HG03280 (cell line): ENCODE data around the gene EPHA5.

Source experiments
- ATAC-seq: cut with Tn5 transposase; IDR thresholded peaks from one replicate; pipeline ENCODE4 v1.9.1; 2021; ENCODE audit warnings: mild to moderate bottlenecking, moderate library complexity; ENCODE audit not compliant: unreplicated experiment

Gene EPHA5

GRCh38 chr4:65508168-65508567 is 162.1 kb downstream of the EPHA5 start:
- ATAC-seq = no peak

GRCh38 chr4:65502131-65502701 is 168.1 kb downstream of the EPHA5 start:
- no peak for ATAC-seq

DNA sequence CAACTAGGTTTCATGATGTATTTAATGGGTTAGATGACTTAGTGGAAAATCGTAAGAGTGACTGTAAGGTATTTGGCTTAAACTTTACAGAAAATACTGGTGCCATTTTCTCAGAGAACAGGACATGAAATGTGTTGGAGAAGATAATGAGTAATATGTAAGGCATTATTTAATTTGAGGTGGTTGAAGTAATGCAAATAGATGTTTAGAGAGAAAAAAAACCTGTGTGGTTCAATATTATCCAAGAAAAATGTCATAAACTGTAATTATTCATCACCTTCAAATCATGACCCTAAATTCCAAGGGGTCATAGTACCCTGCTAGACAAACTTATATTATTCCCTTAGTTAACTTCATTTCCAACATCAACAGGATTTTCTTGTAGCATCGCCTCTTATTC is 171.7 kb downstream of the EPHA5 start:
- ATAC-seq = no peak

- ATAC-seq = no peak
Measured at GRCh38 chr4:65495439-65495838, 174.8 kb downstream of the EPHA5 start.

GRCh38 chr4:65482410-65482809 is 187.9 kb downstream of the EPHA5 start:
- ATAC-seq = no peak

GRCh38 chr4:65472531-65472930 is 197.8 kb downstream of the EPHA5 start:
- no peak for ATAC-seq

- ATAC-seq = no peak
Measured at GRCh38 chr4:65467068-65467680, 203.1 kb downstream of the EPHA5 start.

DNA sequence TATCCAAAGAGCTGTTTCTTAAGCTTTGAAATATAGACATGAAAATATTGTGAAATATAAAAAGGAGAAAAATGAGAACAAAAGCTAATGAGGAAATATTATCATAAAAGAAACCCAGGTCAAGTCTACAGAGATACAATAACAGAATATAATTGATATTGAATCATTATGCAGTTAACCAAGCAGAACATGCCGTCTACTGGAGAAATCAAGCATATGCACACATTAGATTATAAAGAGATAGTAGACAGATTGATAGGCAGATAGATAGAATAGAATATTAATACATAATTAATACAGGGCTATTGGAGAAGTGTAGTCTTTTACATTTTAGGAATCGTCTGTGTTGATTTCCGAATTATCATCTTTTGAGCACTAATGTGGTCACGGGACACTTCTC is 208.5 kb downstream of the EPHA5 start:
- no peak for ATAC-seq

GRCh38 chr4:65457011-65457410 is 213.3 kb downstream of the EPHA5 start:
- no peak for ATAC-seq

- ATAC-seq = no peak
Measured at GRCh38 chr4:65456579-65456978, 213.7 kb downstream of the EPHA5 start.

- no peak for ATAC-seq
Measured at GRCh38 chr4:65453398-65453797, 216.9 kb downstream of the EPHA5 start.

DNA sequence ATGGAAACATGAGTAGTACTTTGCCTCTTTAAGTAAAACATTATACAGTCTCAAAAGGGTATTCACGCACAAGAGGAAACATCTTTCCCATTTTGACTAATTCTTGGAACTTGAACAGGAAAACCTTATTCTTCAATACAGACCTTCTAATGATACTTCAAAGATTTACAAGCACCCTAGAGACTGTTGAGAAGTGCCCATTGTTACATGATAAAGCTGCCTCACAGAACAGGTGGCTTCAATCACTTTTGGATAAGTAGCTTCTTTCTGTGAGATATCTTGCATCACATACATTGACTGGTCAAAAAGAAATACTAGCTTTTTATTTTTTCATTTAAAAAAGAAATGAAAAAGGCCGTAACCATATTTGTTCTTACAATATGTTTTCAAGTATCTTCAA is 219.4 kb downstream of the EPHA5 start:
- ATAC-seq = no peak

DNA sequence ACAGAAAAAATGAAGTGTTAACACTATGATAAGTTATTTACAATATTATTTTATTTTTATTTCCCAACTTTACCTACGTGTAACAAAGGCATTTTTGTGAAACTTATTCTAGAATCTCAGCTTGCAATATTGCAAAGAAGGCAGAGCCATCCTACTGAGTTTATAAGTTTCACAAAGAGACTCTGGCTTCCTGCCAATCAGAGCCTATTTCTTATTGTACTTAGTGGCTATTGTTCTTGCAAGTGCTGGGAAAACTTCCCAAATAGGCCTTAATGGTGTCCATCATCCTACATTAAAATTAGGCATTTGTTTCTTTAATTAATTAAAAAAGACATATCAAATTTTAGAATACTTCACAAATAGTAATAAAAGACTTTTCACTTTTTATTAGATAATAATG is 233.2 kb downstream of the EPHA5 start:
- ATAC-seq = no peak

- no peak for ATAC-seq
Measured at GRCh38 chr4:65422109-65422508, 248.2 kb downstream of the EPHA5 start.

- no peak for ATAC-seq
Measured at GRCh38 chr4:65420036-65420435, 250.3 kb downstream of the EPHA5 start.

DNA sequence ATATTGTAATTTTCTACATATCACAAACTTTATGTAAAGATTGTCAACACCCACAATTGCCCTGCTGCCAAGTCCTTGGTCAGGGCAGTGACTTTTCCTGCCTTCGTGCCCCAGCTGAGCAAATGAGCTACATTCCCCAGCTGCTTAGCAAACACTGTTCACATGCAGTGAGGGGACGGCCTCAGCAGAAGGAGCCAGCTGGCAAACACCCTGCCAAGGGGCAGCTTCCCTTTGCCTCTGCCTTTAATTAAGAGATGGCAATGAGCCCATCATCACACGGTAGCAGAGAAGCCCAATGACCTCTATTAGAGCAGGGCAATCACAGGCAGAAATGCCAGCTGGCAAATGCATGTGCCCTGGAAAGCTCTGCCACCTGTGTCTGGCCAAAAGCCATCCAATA is 253.4 kb downstream of the EPHA5 start:
- no peak for ATAC-seq

GRCh38 chr4:65407483-65407882 is 262.8 kb downstream of the EPHA5 start:
- ATAC-seq = no peak

- no peak for ATAC-seq
Measured at GRCh38 chr4:65401083-65401482, 269.2 kb downstream of the EPHA5 start.

DNA sequence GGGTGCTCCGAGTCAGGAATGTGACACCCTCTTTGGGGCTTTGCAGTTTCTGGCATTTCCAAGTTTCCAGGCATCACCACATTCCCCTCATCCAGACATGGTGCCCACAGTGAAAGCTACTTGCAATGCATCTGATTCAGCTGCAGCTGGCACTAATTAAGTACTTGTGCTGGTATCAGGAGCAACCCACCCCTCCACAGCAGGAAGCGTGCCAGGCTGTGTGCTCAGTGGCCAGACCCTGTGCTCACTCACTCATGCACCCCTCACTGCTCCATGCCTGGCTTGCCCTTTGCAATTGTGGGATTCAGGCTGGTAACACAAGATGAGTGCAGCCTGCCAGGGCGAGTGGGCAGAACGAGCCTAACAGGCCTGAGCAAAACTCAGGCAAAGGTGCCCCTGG is 271.2 kb downstream of the EPHA5 start:
- no peak for ATAC-seq

GRCh38 chr4:65393078-65393477 is 277.2 kb downstream of the EPHA5 start:
- ATAC-seq = no peak

DNA sequence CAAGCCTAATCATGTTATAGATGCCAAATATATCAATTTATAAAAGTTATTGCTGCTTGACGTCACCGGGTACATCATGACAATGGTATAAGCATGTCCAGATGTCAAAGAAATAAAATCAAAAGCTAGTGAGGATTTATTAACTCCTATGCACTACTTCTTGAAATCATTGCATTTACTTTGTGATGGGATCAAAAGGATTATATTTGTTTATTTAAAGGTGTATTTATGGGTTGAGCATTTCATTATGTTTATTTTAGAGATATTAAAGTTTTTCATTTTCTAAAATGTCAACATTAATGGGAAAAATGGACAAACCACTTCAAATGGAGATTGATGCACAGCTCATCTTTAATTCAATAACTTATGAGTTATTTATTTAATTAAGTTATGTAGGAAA is 277.8 kb downstream of the EPHA5 start:
- no peak for ATAC-seq

GRCh38 chr4:65391814-65392213 is 278.5 kb downstream of the EPHA5 start:
- no peak for ATAC-seq

- ATAC-seq = no peak
Measured at GRCh38 chr4:65391382-65391781, 278.9 kb downstream of the EPHA5 start.
